Hepatocyte (in vitro differentiated cells): ENCODE measurements around the gene SKAP2.

ENCODE experiments used
- CTCF ChIP-seq: fragments of 200-600 bp; sonication (generic); IDR thresholded peaks from 2 replicates; pipeline ENCODE4 v1.5.1; 2016; ENCODE audit warnings: antibody characterized with exemption, mild to moderate bottlenecking; ENCODE audit not compliant: poor library complexity
- EZH2 ChIP-seq: fragments of 200-600 bp; sonication (generic); IDR thresholded peaks from 2 replicates; pipeline ENCODE4 v1.6.1; 2016; ENCODE audit warnings: antibody characterized with exemption, mild to moderate bottlenecking, borderline replicate concordance
- EZH2phosphoT487 ChIP-seq: fragments of 200-600 bp; sonication (generic); IDR thresholded peaks from one replicate; pipeline ENCODE4 v1.6.1; 2018; ENCODE audit warnings: antibody characterized with exemption, mild to moderate bottlenecking, low read depth, moderate library complexity; ENCODE audit not compliant: unreplicated experiment, severe bottlenecking

DNA sequence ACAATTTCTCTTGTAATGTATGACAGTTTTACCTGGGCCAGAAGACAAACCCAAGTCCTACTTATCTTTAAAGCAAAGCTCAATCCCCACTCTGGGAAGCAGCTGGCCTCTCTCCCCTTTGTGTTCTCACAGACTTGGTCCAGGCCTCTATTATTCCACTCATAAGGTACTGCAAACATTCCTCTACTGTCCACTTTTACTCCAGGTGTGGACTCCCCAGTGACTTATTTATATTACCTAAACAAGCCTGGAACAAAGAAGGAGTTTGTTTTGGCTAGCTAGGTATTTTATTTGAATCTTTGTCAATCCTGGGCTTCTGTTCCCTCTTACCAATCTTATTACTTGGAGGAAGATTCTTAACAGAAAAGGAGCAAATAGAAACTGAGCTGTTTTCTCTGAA, 163.5 kb downstream of the SKAP2 start:
- TF ChIP-seq CTCF (no peak), EZH2 (no peak), EZH2phosphoT487 (no peak)
